Stimulated activated CD4-positive, alpha-beta T cell treated with anti-CD3 and anti-CD28 coated beads, Interleukin-15, amount 100 ng/mL, for 1 hour (primary cell): ENCODE results near the gene PLEKHA7.
A peak's percentile ranks its signal among the peaks of the same experiment; 100 is the strongest.

ENCODE experiments used
- DNase-seq, 2 donors: peaks; one replicate each; pipeline ENCODE4 v3.0.0-alpha.2; 2020; ENCODE audit warnings: low read depth in 1 of 2, low spot score in 1 of 2

Gene PLEKHA7

DNA sequence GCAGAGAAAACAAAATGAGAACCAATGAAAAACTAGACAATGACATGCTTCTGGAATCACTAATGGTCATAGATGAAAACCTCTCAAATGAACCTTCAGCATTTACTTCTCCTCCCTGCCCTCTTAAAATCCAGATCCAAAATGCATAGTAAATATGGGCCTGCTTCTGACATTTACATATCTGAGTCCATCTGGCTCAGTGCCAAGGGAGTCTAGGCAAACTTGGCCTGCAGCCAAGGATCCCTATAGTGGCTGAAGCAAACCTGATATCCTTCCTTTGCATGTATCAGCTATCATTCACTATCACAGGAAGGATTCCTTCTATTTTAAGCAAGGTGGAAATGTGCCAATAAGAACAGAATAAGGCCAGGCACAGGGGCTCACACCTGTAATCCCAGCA, 170.9 kb downstream of the PLEKHA7 start:
- DNase-seq = no peak

DNA sequence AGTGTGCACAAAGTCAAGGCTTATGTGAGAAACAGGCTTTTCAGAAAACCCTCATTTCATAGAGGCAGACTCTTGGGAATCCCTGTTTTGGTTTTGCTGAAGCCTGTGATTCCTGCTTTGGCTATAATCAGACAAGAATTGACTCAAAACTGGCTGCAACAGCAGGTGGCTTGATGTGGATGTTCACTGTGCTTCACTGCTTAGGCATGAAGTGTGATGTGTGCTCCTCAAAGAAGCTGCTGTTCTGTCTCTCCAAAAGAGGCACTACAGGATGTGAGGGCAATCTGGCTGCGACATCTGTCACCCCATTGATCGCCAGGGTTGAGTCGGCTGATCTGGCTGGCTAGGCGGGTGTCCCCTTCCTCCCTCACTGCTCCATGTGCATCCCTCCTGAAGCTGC, 172.2 kb downstream of the PLEKHA7 start:
- DNase-seq = no peak

DNA sequence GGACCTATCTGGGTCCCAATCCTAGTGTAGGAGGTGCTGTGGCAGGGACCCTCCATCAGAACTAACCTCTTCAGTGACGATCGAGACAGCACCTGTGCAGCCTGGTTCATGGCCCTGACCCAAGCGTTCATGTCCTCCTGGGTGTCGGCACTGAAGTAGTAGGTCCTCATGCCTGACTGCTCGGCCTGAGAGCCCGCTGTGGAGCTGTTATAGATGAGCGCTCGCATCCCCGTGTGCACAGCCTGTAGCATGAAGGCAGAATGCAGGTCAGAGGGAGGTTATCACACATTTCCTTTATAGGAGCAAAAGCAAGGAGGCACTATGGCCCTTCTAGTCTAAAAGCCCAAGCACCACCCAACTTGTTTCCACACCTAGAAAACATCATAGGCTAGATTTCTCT, 172.7 kb downstream of the PLEKHA7 start:
- DNase-seq = no peak

DNA sequence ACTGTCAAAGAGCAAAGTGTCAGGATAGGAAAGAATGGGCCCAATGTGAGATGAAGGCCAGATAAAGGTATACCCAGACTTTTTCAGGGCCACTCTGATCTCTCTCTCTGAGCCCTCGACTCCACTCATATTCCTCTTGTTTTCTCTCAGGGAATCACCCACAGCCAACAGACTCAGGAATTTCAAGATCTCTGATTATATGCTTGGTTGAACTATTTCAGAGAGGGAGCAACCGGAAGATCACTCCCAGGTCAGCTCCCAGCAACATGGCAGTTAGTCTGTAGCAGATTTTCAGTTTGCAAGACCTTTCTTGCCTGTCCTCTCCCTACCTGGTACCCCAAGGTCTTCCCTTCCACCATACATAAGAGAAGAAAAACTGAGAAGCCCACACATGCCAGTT, 173.3 kb downstream of the PLEKHA7 start:
- no peak for DNase-seq

DNA sequence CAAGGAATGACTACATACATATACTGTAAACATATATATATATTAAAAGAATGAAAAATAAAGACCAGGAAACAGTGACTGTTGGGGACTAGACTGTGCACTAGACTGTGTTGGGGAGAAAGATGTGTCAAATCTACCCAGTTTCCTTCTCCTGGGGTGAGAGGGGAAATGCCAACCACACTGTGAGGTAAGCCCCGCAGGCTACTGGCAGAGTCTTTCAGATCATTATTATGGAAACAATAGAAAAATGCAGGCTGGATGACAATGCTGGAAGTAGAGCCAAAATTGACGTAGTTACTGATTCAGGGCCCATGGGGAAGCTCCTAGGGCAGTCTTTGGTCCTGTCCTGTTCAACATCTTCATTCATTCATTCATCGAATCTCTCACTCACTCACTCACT, 174.4 kb downstream of the PLEKHA7 start:
- DNase-seq = no peak

DNA sequence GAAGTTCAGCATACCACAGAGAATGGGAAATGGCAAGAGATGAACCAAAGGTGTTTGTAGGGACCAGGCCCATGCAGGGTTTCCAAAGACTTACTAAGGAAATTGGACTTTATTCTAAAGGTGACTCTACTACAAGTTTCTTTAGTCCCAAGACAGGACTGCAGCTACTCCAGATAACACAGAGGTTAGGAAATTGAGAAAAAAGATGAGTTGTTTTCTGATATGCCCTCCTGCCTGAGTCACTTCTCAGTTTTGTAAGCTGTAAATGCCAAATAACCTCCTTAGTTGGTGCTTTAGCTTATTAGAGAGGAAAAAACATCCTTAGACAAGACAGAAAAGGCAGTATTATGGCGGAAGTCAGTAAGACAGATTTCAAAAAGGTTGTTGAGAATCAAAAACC, 179.8 kb downstream of the PLEKHA7 start:
- no peak for DNase-seq

DNA sequence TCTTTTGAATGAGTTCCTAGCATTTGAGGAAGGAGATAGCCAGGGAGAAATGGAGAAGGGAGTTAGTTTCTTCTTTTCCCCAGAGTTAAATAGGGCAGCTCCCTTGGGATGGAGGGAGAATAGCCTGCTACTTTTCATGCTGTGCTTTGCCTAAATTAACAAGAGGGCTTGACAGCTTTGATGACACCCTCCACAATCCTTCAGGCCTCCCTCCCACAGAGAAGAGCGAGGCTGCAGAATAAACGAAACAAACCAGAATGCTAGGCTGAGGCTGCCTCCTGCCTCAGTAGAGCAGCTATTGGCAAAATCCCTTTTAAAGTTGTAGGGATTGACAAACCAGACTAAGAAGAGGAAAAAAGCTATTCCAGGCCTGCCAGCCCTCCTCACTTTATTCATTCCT, 181.2 kb downstream of the PLEKHA7 start:
- no peak for DNase-seq

DNA sequence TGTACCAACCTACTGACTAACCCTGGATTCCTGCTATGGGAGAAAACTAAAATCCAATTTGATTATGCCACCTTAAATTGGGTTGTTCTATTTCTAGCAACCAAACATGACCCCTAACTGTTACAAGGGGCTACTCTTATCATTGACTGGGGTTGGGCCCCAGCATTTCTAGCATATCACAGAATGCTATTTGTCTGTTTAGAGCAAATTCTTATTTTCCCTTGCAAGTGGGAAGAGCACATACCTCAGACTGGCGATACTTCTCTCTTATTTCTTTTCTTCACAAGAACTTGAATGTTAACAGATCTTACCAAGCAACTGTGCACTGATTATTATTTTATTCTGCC, 182.0 kb downstream of the PLEKHA7 start:
- no peak for DNase-seq

DNA sequence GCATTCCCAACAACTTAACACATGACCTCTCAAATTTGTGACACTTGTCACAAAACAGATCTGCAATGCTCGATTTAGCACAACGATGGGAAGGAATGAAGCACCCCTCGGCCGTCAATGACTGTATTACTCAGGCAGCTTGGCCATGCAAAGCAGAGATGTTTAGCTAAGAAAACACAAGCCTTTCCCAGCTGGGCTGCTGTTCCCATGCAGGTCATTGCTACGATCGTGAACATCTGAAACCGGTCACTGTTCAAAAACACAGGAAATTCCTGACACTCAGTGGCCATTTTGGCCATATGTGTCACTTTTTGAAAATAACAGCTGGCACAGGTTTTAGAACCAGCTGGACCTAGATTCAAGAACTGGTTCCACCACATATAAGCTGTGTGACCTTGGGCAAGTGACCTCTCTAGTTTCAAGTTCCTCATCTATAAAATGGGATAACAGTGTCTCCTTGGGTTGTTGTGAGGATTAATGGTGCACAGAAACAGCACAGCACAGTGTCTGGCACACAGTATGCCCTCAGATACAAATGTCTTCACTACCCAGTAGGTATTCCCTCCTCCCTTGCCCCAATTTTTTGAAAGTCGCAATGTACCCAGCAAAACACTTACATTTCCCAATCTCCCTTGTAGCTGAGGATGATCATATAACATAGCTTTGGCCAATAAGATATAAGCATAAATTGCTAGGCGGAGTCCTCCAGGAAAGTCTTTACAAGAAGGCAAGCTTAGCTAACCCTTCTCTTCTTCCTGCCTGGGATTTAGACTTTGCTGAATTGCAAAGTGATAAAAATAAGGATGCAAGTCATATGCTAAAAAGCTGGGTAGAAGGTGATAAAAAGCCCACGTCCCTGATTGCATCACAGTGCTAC, 182.7 kb downstream of the PLEKHA7 start:
- no peak for DNase-seq

DNA sequence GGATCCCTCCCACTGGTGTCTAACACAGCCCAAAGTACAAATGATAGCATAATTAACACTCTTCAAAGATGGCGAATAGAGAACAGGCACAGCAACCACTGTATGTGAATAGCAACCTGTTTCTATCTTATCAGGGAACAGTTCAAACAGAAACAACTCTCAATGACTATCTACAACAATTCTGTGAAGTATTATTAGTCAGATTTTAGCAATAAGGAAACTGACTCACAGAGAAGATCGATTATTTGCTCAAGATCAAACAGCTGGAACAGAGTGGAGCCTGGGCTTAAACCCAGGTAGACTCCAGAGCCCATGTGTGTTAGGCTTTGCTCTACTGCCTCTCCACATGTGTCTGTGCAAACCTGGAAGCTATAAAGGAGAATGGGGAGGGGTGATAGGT, 187.1 kb downstream of the PLEKHA7 start:
- DNase-seq = no peak

DNA sequence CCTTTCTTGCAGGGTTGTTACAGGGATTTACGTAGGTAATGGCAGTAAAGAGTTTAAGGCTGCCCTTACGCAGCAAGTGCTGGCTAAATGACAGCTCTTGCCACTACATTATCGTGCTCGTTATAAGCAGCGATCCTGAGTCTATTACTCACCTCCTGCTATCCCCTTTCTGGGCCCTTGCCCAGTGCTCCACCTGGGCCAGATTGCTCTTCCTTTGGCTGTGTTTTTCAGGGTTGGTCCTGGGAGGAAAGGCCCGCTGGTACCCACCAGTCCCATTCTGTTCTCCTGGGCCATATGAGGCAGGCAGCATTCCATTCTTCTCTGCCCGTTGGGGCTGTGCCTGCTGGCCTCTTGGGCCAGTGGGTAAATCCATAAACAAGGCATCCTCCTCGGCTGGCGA, 188.2 kb downstream of the PLEKHA7 start:
- DNase-seq = no peak

DNA sequence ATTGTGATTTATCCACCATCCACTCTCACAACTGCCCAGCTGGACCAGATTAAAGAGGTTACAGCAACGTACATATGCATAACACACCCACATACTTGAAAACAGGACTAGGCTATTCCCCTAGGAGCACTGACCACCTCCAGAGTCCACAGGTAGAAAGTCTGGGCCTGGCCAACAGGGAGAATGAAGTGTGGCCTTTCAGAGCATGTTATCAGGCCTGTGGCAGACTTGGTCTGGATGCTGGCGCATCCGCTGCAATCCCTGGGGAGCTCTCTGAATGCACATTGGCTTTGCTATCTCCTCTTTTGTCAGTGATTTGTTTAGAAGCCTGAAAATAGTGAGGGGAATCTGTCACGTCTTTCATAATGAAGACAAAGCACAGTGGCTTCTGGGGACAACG, 189.1 kb downstream of the PLEKHA7 start:
- no peak for DNase-seq

DNA sequence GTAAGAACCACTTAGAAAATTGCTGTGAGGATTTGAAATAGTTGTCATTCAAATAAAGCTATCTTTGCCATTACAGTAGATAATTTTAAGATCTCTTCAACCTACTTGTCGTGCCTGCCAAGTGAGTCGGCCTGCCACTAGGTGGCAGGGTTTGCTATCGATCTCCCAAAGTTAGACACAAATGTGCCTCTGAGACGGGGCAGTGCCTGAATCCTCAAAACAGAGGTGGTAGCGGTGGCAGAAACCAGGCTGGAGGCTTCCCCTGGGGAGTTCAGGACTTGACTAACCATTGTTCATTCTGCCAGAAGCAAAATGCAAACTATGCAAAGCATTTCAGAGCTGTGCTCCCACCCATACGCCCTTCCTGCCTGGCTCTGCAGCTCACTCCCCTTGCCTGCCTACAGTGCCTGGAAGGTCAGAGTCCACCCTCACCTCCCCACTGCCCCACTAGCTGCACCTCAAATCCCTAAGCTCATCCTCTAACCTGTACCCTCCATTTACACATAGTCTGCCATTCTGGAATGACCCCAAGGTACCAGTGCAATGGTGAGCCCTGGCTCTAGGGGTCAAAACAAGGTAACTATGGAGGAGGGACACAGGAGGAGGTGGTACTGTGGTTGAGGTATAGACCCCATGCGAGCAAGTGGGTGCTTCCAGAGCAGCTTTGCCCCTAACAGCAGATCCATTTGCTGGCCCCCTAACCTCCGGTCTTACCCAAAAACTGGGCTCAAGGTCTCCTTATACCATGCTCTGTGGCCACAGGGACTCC, 193.7 kb downstream of the PLEKHA7 start:
- peak in 1 of 2 donors; percentile 65 for DNase-seq

DNA sequence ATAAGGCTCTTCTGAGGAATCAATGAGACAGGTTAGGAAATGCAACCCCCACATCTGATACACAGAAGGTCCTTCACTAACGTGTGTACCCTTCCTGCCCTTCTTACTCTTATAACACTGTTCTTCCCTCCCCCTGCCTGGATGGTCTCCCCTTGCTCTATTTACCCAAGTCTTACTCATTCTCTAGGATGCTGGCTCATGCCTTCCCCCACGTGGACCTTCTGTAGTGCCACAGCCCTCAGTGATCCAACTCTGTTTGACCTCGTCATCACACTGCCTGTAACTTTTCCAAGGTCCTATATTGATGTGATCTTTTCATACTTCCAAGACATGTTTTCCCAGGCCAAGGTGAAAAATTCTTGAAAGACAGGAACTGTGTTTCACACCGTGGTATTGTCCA, 195.9 kb downstream of the PLEKHA7 start:
- no peak for DNase-seq

DNA sequence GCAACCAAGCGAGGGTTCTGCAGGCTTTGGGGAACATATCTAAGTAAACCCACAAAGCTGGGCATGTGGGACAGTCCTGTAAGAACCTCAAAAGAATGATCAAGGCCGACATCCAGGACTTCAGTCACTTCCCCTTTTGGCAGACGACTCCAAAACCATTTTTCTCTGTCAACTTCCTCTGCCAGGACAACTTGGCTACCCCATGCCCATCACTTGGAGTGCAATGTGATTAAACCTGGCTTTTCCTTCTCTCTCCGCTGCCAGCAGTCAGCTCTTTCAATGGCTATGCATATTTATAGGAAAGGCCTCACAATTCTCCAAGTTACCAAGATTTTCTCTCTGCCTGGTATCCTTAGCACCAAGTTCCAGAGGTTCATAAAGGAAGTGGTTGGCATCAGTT, 196.9 kb downstream of the PLEKHA7 start:
- DNase-seq = no peak

DNA sequence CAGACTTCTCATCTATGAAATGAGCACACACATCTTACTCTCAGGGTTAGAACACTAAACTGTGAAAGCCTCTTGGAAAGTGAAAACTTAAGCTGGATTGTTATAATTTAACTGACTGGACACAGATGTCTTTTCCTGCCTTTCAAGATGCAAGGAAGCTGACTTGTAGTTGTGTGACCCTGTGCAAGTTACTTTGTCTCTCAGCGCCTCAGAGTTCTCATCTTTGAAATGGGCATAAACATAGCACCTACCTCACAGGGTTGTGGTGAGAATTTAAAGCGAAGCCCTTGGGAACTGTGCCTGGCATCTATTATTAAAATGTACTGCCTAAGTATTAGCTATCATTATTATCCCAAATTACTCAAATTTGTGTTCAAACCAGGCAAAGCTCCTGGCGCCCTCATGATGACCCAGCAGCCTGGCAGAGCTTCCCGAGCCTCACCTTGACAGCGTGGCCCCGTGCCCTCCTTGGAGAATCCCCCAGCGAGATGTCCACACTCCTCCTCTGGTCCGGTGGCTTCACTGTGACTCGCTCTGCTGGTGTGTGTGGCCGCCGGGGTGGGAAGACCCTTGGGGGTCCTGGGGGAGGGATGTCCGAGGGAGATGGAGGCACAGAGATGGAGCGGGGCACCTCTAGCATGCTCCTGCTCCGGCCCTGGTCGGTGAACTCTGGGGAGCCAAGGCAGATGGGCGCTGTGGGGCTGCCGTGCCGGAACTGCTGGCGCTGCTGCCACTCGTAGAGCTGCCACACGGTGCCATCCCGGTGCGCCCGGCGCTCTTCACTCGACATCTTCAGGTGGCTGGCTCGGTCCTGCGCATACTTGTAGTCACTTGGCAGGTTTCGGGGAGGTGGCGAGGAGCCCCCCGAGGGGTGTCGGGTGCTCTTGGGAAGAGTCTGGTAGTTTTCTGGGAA, 197.6 kb downstream of the PLEKHA7 start:
- DNase-seq = no peak

DNA sequence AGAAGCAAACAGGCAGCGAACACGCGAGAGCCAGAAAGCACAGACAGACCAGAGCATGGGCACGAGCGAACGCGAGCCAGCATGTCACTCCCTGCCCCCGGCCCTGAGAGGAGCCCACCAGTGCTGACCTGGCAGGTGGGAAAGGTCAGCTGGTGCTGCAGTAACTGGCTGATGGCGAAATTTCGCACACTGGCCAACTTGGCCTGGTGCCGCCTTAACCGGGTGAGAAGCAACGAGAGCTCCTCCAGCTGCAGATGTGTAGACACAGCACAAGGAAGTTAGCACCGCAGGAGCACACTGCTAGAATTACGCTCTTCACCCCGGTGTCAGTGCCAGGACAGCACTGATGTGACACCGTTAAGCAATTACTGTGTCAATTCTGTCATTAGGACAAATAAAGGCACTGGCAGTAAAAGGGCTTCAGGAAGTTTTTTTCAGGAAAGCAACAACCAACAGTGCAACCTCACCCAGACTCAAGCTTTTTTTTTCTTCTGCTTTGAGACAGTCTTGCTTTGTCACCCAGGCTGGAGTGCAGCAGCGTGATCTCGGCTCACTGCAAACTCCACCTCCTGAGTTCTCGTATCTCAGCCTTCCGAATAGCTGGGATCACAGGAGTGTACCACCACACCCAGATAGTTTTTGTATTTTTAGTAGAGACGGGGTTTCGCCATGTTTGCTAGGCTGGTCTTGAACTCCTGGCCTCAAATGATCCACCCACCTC, 199.0 kb downstream of the PLEKHA7 start:
- DNase-seq = no peak

DNA sequence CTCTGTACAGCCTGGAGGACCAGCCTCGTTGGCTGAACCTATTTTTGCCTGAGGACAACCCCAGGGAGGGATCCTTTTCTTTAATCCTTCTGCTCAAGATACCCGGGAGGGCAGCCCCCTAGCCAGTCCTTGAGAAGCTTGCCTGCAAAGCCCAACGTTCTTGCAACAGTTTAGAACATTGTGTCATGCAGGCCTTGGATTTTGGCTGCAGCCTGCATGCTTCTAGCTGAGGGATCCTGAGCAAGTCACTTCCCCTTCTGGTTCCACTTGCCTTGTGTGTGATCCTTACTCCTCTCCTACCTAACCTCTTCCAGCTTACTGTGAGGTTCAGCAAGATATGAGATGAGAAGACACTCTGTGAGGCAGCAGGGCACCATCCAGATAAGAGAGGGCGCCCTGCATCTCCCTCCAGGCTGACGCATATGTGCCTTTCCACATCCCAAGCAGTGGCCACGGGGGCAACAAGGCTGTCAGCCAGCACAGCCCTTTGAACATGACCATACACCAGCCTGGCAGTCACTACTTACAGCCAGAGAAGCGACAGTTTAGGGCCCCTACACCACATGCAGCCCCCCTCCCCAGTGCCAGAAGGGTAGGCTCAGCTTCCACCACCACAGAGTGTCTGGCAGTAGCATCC, 199.7 kb downstream of the PLEKHA7 start:
- no peak for DNase-seq

DNA sequence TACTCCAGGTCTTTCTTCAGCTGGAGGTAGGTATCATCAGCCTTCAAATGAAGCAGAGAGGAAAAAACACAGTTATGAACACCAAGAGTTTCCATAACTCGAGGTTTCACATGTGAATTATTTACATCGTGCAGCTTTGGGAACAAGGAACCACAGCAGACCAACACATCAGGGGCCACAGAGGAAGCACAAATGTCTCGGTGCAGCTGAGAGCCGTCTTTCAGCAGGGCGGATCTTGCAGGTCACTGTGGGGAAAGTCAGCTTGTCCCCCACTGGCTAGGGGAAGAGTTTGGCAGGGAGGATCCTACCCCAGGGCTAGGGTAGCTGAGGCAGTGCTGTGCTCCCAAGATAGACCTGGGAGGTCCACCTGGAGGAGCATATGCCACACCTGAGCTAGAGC, 201.1 kb downstream of the PLEKHA7 start:
- DNase-seq = no peak

DNA sequence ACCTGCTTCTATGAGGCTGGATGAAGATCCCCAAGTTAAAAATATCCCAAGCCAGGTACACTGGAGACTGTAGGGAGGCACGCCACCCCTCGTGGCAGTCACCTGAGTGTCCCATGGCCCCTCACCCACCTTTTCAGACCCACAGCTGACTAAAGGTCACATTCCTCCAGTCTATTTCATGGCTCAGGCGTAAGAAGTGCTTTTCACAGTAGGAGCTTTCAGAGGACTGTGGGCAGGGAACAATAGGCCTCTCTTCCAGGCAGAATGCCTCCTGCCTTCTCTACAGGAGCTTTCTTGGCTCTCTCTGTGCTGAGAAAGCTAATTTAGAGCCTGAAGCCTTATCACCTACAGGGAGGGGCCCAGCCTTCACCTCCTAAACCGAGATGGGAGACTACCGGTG, 201.9 kb downstream of the PLEKHA7 start:
- no peak for DNase-seq
